Pulmonary artery endothelial cell (primary cell): ENCODE measurements around the gene TMC1. TPM values are rescaled to one million over a fixed set of nuclear protein-coding genes. Genes with fewer than 3 reads are reported as not detected.
"Not testable (repeated sequence)": the region's sequence is repeated elsewhere in the genome, so short reads cannot be mapped to it uniquely, and the experiment has no call there.

Experiments used
- DNase-seq: peaks from one replicate; pipeline ENCODE4 v3.0.0-alpha.2; 2011; ENCODE audit warnings: low read depth, low spot score
- total RNA-seq: library from RNA; depleted of rRNA; stranded (reverse); fragments of >200 nt; gene quantifications from 2 replicates; pipeline ENCODE4 v1.2.3, GENCODE V29; 2014

The TMC1 gene
- total RNA-seq, 1 donor from 2014 or later, result 0.99 TPM

GRCh38 chr9:72753266-72753893 is 232.0 kb downstream of the TMC1 start:
- no peak for DNase-seq

GRCh38 chr9:72755836-72756235 is 234.4 kb downstream of the TMC1 start:
- no peak for DNase-seq

GRCh38 chr9:72758944-72759343 is 237.5 kb downstream of the TMC1 start:
- no peak for DNase-seq

GRCh38 chr9:72763022-72763421 is 241.6 kb downstream of the TMC1 start:
- DNase-seq, result no peak

GRCh38 chr9:72769546-72769945 is 248.1 kb downstream of the TMC1 start:
- no peak for DNase-seq

GRCh38 chr9:72772661-72773060 is 251.3 kb downstream of the TMC1 start:
- DNase-seq, result no peak

- no peak for DNase-seq
Measured at GRCh38 chr9:72773570-72773969, 252.2 kb downstream of the TMC1 start.

- no peak for DNase-seq
Measured at GRCh38 chr9:72775570-72775969, 254.2 kb downstream of the TMC1 start.

GRCh38 chr9:72779614-72780013 is 258.2 kb downstream of the TMC1 start:
- no peak for DNase-seq

- no peak for DNase-seq
Measured at GRCh38 chr9:72786948-72787347, 265.5 kb downstream of the TMC1 start.

- DNase-seq, result no peak
Measured at GRCh38 chr9:72788966-72789735, 267.7 kb downstream of the TMC1 start.

- no peak for DNase-seq
Measured at GRCh38 chr9:72789885-72790284, 268.5 kb downstream of the TMC1 start.

GRCh38 chr9:72790989-72791388 is 269.6 kb downstream of the TMC1 start:
- no peak for DNase-seq

GRCh38 chr9:72791436-72791835 is 270.0 kb downstream of the TMC1 start:
- no peak for DNase-seq

- DNase-seq, result no peak
Measured at GRCh38 chr9:72794946-72795345, 273.5 kb downstream of the TMC1 start.

- DNase-seq, result no peak
Measured at GRCh38 chr9:72800328-72800994, 279.1 kb downstream of the TMC1 start.

- no peak for DNase-seq
Measured at GRCh38 chr9:72805238-72805637, 283.8 kb downstream of the TMC1 start.

GRCh38 chr9:72806313-72806809 is 285.0 kb downstream of the TMC1 start:
- DNase-seq, result not testable (repeated sequence)

GRCh38 chr9:72807765-72808445 is 286.5 kb downstream of the TMC1 start:
- DNase-seq, result no peak

GRCh38 chr9:72808446-72808768 is 287.0 kb downstream of the TMC1 start:
- DNase-seq, result no peak

GRCh38 chr9:72809586-72809985 is 288.2 kb downstream of the TMC1 start:
- DNase-seq, result no peak

- DNase-seq, result no peak
Measured at GRCh38 chr9:72812559-72813111, 291.2 kb downstream of the TMC1 start.
